ENCODE measurements around the gene ADGRL2.

Gene ADGRL2

DNA sequence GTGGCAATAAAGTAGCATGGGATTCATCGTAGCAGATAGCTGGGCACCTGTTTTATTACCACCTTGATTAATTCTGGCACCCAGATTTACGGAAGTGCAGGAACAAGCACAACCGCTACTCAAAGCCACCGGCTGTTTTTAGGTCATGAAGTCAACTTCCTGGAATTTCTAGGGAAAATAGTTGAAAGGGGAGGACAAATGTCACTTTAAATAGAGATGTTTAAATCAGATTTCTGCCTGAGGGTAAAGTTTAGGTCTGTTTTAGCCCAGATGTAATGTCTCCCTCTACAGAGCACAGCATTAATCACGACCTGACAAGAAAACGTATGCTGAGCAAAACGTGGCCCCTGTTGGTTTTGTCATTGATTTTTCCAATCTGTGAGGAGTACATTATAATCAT, 8.0 kb downstream of the ADGRL2 start:
- DNase-seq: no peak

DNA sequence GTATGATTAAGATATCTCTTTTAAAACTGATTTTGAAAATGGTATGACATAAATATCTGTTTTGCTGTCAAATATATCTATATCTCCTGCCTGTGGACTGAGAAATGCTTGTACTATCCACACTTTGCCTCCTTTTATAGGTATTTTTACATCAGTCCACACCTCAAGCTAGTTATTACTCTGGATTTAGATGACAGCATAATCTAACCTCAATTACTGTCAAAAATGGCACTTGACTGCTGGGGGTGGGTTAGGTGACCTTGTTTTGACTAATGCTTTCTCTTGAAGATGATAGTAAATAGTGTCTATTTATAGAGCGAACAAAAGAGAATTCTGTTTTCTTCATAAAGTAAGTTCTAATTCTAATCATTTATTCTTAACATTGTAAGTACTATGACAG, 9.1 kb downstream of the ADGRL2 start:
- DNase-seq: no peak

DNA sequence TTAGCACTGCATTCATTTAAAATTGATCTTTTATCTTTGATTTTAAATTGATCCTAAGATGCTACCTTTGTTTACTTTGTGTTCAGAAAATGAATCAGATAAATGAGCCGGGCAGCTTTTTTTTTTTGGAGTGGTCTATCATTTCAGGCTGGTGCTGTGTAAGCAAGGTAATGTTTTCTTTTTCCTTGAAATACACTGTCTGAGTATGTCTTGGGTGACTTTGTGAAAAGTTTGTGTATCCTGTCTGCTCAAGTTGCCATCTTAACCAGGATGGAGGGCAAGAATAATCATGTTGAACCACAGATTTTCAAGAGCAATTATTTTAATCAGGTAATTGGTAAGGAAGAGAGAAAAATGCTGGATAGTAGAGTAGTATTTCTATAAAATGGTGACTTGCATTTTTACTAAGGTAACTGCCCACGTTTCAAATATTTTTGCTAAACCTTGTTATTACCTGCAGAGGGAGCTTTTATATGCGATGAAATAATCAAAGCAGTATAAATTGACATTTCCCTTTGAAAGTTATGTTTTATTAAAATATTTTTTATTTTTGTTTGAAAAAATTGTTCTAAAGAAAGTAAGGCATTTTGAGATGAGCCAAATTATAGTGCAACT, 11.1 kb downstream of the ADGRL2 start:
- DNase-seq: no peak

DNA sequence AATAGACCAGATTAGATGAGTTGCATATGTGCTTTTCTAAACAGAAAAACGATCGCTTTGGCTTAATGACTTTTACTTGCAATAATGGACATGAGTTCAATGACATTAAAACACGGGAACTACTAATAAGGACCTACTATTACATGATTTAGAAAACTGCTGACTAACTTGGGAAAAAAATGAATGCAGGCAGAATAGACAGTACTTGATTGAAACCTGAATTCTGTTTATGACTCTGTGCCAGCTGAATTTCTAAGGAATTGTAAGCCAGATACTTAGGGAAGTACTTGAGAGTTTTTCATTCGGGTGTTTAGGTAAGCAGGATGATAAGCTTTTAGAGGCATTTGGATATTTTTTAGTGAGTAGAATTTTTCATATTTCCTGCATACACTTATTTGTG, 12.0 kb downstream of the ADGRL2 start:
- no peak for DNase-seq

DNA sequence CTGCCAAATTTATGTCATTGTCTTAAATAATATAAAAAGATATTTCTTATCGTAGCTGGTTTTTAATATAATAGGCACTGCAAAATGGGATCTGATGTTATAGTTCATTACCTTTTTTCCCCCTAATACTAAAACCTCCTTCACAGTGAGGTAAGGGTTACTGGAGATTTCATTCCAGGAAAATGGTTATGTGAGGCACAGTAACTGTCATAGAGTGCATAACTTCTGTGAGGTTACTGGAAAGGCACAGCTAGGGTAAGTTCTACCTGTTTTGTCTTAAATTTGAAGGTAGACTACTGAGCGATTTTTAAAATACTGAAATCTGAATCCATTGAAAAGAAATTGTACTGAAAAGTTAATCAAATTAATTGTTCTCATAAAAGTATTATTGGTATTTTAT, 13.0 kb downstream of the ADGRL2 start:
- DNase-seq: no peak

DNA sequence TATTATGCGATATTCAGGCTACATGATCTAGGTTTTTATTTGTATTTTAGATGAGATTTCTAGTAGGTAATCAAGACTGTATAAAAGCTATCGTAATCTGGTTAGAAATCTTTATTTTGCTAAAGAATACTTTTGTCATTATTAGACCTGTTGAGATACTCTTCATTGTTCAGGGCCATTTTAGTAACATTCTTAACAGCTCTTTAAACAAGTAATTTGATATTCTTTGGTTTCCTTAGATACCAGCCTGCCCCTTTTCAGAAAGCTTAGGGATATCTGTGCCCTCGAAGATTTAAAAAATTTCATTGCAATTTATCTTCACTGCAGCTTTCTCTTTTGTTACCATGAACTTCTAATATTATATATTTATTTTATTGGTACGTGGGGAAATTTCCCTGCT, 18.9 kb downstream of the ADGRL2 start:
- DNase-seq: no peak

DNA sequence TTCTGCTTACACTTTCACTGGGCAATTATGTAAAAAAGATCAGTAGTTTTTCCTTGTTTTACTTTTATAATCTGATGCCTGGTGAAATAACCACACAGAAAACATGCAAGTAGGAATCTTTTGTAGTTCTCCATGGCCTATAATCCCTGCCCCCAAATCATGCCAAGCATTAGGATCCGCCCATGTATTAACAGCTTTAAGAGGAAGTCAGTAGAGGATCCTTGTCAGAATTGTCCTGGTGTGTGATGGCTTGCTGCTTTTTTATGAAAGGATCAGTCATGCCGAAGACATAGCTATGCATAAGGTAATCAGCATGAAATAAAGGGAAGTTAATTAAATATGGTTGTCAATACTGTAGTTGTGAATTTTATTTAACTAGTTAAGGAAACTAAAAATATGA, 20.0 kb downstream of the ADGRL2 start:
- DNase-seq: no peak

DNA sequence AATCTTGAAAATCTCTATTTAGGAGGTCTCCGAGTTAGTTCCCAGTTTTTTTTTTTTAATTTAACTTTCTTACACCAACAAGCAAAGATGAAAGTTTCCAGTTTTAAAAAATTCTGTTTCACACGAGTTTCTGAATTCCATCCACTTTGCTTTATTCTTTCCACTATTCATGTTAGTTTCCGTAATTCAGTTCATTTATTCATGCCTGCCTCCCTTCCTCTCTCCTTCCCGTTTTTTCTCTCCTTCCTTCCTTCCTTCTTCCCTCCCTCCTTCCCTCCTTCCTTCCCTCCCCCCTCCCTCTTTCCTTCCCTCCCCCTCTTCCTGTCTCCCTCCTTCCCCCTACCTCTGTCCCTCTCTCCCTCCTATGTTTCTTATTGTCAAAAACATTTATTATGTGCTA, 22.3 kb downstream of the ADGRL2 start:
- DNase-seq: no peak

DNA sequence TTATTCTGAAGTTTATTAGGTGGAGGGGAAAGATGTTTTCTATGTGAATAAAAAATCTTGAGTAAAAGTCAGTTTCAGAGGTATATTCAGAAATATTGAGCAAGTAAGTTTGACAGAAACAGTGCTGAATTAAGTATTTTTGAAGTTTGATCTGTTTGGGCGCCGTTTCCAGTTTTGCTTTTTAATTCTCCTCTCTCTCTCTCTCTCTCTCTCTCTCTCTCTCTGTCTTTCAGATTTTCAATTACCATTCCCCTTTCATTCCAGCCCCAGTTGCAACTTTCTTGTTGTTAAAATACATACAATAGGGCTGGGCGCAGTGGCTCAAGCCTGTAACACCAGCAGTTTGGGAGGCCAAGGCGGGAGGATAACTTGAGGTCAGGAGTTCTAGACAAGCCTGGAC, 24.0 kb downstream of the ADGRL2 start:
- DNase-seq: no peak

DNA sequence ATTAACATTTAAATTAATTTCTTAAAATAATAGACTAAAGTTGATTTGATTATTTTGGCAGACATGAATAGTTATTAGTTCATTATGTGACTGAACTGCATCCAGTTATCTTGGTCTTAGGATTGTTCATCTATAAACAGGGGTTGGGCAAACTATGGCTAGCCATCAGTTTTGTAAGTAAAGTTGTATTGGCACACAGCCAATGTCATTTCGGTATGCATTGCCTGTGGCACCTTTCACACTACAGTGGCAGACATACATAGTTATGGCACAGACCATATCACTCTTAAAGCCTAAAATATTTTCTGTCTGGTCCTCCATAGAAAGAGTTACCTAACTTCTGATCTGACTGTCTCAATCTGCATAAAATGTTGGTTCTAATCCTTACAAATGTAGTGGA, 27.2 kb downstream of the ADGRL2 start:
- DNase-seq: no peak

DNA sequence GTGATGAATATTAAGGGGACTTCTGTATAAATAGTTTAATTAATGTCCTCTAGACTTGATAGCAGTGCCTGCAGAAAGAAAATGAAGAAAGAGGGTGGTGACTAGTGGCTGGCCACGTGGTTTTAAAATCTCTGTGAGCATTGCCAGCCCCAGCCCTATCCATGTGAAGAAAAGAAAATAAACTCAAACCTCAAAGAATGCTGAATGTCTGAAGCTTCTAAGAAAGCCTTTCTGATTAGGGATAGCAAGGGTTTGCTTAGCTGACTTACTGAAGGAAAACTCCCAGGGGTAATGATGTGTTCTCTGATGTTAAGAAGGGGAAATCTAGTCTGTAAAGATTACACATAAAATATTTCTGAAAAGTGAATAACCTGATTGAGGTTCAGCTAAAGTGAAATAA, 31.8 kb downstream of the ADGRL2 start:
- no peak for DNase-seq

DNA sequence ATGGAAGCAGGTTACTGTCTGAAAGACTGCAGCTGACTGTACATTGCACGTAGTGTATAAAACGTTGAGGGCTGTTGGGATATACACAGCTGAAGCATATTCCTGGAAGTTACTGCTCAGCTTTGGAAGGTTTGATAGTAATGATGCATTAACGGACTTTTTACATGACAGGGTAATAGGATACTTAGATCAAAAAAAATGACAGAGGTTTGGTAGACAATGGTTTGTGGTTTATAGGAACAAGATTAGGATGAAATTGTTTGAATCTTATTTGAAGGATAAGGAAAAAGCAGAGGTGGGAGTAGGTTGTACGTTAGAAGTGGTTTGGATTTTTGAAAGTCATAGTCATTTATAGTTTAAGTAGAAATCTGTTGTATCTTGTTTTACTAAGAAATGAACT, 33.0 kb downstream of the ADGRL2 start:
- DNase-seq: no peak

DNA sequence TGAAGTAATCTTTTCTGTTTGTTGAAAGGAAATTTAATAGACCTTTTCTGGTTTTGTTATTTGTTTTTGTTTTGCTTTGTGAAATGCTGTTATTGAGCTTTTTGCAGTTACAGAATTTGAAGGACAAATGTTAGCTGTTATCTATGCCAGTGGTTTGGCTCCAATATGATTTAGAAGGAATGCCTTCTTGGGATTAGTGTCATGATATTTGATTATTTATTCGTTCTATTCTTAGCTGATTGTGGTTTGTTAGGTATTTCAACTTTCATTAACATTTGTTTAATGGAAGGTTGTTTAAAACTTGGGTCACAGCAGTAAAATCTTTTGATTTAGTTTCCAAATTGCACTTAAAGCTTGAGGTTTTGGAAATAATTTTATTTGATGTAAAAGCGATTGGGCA, 33.5 kb downstream of the ADGRL2 start:
- no peak for DNase-seq

DNA sequence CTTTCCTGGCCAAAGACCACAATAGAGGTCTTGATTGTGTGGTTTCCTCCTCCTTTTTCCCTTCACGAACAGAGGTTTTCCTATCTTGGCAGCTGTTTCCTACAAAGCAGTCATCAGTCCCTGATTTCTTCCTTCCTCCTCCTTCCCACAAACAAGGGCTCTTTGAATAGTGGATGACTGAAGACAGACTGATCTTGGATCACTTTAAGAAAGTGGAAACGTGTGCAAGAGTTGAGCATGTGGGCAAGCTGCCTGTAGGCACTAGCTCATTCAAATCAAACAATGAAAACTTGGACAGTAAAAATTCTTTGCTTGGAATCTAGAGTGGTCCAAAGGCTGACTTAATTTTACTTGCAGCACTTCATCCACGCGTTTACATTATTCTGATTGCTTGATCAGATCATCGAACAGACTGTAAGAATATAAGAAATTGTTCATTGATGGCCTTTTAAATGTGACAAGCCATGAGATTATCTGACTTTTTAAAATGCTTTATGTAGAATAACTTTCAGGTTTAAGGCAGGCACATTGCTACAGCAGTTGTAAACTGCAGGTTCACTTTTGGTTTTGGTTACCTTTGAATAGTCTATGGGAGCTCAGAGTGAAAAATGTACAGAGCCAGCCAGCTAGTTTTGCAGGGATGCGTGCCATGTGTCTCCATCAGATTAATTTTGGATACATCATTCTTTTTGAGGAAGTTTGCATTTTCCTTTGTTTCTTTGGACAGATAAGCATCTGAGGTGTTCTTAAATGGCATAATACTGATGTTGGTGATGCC, 34.4 kb downstream of the ADGRL2 start:
- no peak for DNase-seq

DNA sequence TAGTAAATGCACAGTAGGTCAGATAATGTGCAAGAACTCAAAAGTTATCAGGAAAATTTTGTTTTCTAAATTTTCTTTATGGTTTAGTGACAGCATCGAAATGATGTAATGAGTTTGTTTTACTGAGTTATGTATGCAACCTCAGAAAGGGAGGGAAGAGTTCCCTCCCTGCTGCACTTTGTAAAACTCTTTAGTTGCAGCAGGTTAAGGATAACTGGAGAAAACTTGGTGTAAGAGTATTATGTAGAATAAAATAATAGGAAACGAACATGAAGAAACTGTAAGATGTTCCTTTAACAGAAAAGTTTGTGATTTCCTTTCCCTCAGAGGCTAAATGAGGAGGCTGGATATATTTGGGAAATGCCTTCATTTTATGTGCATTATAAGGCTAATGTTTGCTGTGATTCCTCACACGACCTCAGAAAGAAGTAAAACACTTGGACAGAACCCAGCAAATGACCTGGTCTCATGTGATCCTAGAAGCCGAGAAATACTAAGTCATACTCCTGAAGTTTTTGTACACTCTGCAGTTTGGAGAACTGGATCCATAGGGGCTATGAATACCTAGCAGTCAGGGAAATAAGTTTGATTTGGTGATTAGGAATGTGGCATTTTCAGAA, 35.4 kb downstream of the ADGRL2 start:
- no peak for DNase-seq

DNA sequence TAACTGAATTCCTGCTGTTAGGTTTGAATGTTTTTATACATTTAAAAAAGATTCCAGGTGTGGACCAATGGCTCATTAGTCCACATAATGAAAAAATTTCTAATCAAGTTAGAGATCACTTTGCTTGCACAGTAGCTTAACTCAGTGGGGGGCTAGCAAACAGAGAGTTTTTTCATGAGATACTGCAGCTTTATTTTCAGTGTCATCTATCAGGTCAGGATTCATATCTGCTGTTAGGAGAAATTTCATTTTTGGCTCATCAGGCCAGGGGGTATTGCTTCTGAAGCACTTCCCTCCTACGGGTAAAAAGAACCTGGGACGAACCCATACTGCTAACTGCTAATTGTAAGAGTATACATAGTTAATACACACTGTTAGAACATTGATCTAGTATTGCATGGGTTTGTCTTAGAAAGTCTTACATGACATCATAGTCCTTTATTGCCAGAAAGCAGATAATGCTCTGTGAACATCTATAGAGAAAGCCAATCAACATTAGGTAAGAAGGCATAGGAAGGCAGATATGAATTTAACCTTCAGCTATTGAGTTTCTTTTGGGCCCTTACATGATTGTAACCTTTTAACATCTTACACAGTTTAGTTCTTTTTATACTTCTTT, 38.0 kb downstream of the ADGRL2 start:
- no peak for DNase-seq

DNA sequence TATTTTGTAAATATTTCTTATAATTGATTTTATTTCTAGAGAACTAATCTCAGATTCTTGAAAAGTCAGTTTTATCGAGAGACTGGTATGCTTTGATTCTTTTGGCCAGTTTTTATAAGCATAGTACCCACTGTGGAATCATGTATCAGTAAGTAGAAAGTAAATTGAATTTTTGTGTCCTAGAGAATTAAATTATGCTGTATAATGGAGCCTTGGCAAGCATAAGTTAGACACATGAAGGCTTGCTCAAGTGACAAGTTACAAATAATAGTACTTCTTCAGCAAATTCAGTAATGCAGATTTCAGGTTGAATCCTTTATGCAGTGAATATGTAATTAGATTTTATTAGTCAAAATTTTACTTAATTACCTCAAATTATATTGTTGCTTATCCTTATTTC, 40.1 kb downstream of the ADGRL2 start:
- DNase-seq: no peak

DNA sequence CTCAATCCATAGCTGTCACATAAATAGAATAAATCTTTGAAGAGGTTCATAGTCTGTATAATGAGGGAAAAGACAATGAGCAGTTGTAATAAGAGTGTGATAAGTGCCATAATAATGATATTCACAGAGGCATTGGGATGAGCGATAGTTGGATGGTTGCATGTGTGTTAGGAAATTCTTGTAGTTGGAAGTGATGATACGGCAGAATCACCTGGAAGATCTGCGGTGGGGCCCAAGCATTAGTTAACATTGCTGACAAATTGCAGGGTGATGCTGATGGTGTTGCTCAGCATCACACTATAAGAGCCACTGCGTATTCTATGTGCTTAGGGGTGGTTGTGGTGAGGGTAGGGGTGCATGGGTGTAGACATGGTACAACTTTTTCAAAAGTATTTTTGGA, 41.1 kb downstream of the ADGRL2 start:
- DNase-seq: no peak

DNA sequence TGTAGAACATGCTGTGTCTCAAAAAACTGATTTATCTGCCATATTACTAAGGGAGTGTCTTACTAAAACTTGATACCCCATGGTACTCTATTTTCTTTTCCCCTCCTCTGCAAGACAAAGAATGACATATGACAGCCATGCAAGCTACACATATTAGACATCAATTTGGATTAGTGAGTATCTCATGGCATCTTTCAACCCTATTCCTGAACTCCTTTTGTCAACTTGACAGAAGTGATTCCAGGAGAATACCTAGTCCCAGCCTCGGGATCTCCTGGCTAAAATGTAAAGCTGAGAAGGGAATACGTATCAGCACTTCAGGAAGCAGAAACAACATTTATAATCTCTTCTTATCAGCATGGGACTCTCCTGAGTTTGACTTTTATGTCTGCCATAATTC, 43.7 kb downstream of the ADGRL2 start:
- no peak for DNase-seq

DNA sequence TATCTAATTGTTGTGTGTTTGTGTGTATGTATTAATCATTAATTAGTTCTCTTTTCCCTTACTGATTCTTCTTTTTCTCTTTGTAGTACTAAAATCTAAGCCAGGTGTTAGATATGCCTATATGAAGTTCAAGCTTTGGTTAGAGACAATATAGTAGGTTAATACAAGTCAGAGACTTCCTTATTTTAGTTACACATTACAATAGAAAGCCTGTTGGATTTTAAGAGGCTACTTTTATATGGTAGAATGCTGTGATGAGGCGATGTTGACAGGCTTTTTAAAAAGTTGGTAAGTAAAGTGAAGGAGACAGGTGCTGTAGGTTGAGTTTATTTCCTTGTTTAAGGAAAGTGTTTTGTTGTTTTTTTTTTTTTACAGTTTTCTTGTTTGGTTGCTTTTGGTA, 45.9 kb downstream of the ADGRL2 start:
- DNase-seq: no peak

DNA sequence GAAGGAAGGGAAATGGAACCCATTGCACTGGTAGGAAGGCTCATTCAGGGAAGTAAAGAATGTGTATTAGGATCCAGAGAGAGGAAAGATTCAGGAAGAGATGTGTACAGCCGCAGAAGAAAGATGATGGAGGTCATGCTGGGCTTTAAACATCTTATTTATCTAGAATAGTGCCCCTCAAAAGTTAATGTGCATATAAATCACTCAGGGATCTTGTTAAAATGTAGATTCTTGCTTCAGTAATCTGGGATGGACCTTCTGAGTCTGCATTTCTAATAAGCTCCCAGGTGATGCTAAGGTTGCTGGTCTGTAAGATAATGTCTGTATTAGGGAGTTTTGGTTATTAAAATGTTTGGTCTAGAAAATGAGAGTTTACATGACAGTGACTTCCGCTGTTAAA, 46.3 kb downstream of the ADGRL2 start:
- no peak for DNase-seq

DNA sequence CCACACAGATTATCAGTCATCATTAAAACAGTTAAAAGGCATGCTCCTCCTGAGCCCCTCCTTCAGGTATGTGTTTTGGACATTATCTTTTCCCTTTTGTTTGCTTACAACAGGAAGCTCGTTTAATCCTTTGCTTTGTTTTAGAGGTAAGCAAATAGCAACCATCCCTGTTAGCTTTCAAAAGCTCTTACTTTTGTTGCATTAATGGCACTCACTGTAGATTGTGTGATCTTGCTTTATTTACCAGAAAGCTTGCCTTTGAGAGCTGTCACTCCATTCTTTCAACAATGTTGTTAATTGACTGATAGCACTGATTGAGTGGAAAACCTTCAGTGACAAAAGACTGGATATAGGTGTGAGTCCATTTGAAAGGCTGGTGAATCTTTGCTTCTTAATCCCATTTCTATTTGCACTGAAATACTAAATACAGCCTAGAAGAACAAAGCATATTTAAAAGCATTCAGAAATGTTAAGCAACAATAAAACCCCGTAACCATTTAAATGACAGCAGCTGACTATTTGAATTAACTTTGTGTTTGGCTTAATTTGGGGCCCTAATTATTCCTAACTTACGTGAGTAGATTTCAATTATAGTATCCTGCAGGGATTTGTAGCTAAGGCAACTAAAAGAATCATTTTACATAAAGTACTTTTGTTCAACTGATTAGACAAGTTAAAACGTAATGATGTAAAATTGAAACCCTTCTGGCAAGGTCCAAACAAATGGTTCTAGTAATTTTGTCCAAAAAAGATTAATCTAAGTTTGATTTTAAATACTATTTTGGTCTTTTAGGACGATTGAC, 48.3 kb downstream of the ADGRL2 start:
- DNase-seq: no peak

DNA sequence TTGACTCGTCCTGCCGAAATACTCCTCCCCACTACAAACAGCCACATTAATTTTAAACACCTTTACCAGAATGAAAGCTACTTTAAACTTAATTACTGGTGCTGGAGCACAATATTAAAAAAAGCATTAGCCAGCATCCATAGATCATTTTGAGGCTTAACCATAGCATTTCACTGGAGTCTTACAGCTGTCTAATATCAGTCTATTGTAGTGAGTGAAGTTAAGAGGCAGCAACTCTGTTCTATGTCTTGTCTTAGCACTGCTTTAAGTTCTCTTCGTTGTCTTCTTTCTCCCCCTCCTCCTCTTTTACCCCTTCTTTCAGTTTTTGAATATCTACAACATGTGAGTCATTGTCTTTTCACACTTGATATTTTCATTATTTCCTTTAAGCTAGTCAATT, 49.3 kb downstream of the ADGRL2 start:
- no peak for DNase-seq
